Measurements from ENCODE around the gene SGSM1.

Gene SGSM1

GRCh38 chr22:24975813-24976341 lies 169.9 kb downstream of the SGSM1 start:
- no peaks in the 10 kb centered on the region for H3K36me3 Mint-ChIP-seq (ENCODE audit: low read depth)
- H3K4me3 Mint-ChIP-seq: no peak overlapping the region
- no peak for DNase-seq
- H3K27me3 Mint-ChIP-seq: no peaks in the 10 kb centered on the region
- H3K4me1 Mint-ChIP-seq (ENCODE audit: low read depth): no peaks in the 10 kb centered on the region
- H3K27ac Mint-ChIP-seq: no peak overlapping the region
- no peaks in the 10 kb centered on the region for H3K9me3 Mint-ChIP-seq

GRCh38 chr22:24976442-24977218 lies 170.6 kb downstream of the SGSM1 start:
- Mint-ChIP-seq H3K4me3 (no peak overlapping the region), H3K27ac (no peak overlapping the region), H3K36me3 (ENCODE audit: low read depth) (no peaks in the 10 kb centered on the region)

More at GRCh38 chr22:24976442-24977218, 170.6 kb downstream of the SGSM1 start:
- H3K9me3 Mint-ChIP-seq: no peaks in the 10 kb centered on the region
- no peaks in the 10 kb centered on the region for H3K27me3 Mint-ChIP-seq
- H3K4me1 Mint-ChIP-seq (ENCODE audit: low read depth): no peaks in the 10 kb centered on the region
- no peak for DNase-seq
